ENCODE data around the gene STARD5. TPM values are rescaled to one million over a fixed set of nuclear protein-coding genes. Genes with fewer than 3 reads are reported as not detected.

The STARD5 gene
- total RNA-seq, 5 donors from 2014 or later (not counting 1 experiment from before 2014, with no cell fraction given): 5.8 to 8.5 (median 7.3) TPM

DNA sequence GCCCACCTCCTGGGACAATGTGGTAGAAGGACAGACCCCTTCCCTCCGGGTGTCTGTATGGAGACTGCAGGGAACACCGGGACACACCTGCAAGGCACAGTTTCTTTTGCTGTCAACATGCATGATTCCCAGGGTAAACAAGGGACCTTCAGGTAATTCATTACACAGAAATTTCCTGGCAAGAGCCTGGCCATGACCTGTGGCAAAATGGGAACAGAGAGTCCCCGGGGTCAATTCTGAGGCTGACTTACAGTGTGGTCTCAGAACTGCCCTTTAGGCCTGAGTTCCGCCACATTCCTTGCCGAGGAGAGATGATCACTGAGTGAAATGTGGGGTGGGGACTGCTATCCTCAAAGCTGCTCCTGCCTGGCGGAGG is 6.3 kb downstream of the STARD5 start:
- Mint-ChIP-seq H3K36me3 (peaks cover 38% of the 10 kb centered on the region), H3K27me3 (no peaks in the 10 kb centered on the region), H3K4me3 (no peak overlapping the region), H3K27ac (peak overlapping the region in 1 of 2 donors; percentile 87), H3K9me3 (no peaks in the 10 kb centered on the region), H3K4me1 (peaks cover 53 to 68% (median 57%) of the 10 kb centered on the region in 3 donors)
- POLR2A ChIA-PET: no interaction called here
- WGBS (ENCODE audit: insufficient coverage): 94% methylated on average over 5 of the region's 6 CpGs
- Histone ChIP-seq H3K4me1 (ENCODE audit: control insufficient read depth in 1 of 2, extremely low read depth in 1 of 2, insufficient read depth in 2 of 2, low read length in 2 of 2) (peaks cover 3 to 43% of the 10 kb centered on the region in 2 experiments), H3K9me3 (no peaks in the 10 kb centered on the region), H3K27ac (ENCODE audit: low read length) (no peak overlapping the region), H3K27me3 (replicated peaks in 1 of 2; ENCODE audit: control insufficient read depth in 2 of 2, extremely low read depth in 1 of 2, insufficient read depth in 2 of 2, low read length in 1 of 2) (no peaks in the 10 kb centered on the region), H3K4me3 (ENCODE audit: control insufficient read depth in 1 of 2, extremely low read depth in 1 of 2, low read length in 1 of 2) (no peak overlapping the region), H3K36me3 (ENCODE audit: control insufficient read depth in 2 of 2, extremely low read depth in 1 of 2, insufficient read depth in 1 of 2, low read length in 1 of 2) (peaks cover 20 to 34% of the 10 kb centered on the region in 2 donors)
- ATAC-seq (replicated peaks in 1 of 4) (no peak), DNase-seq (no peak)
- CTCF ChIA-PET: no interaction called here

DNA sequence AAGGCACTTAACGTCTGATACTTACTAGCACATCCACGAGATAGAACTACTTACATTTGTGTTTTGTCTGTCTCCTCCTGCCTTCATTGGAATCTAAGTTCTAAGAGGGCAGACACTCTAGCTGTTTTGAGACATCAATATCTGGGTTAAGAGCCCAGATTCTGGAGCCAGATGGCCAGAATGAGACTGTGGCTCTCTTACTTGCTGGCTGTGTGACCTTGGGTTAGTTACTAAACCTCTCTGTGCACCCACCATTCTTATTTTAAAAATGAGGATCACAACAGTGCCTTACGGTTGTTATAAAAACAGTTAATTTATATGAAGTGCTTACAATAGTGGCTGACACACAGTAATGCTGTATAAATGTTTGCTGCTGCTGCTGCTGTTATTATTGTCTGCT is 7.7 kb downstream of the STARD5 start:
- Mint-ChIP-seq H3K4me1 (peaks cover 61 to 73% (median 62%) of the 10 kb centered on the region in 3 donors), H3K36me3 (peaks cover 49% of the 10 kb centered on the region), H3K27ac (peak overlapping the region; percentile 80 to 87), H3K9me3 (no peaks in the 10 kb centered on the region), H3K4me3 (peak overlapping the region in 1 of 3 donors; percentile 36), H3K27me3 (no peaks in the 10 kb centered on the region)
- no peak for DNase-seq
- Histone ChIP-seq H3K4me3 (ENCODE audit: control insufficient read depth in 1 of 2, extremely low read depth in 1 of 2, low read length in 1 of 2) (no peak overlapping the region), H3K4me1 (ENCODE audit: control insufficient read depth in 1 of 2, extremely low read depth in 1 of 2, insufficient read depth in 2 of 2, low read length in 2 of 2) (peaks cover 10 to 50% of the 10 kb centered on the region in 2 experiments), H3K27ac (ENCODE audit: low read length) (peak overlapping the region; percentile 25), H3K9me3 (no peaks in the 10 kb centered on the region), H3K27me3 (replicated peaks in 1 of 2; ENCODE audit: control insufficient read depth in 2 of 2, extremely low read depth in 1 of 2, insufficient read depth in 2 of 2, low read length in 1 of 2) (no peaks in the 10 kb centered on the region), H3K36me3 (ENCODE audit: control insufficient read depth in 2 of 2, extremely low read depth in 1 of 2, insufficient read depth in 1 of 2, low read length in 1 of 2) (peaks cover 20 to 41% of the 10 kb centered on the region in 2 donors)
- no peak for ATAC-seq (replicated peaks in 1 of 4)
- WGBS (ENCODE audit: insufficient coverage): no CpG with 5 or more reads among the region's 3 CpGs
- POLR2A ChIA-PET: no interaction called here
- CTCF ChIA-PET: no interaction called here

DNA sequence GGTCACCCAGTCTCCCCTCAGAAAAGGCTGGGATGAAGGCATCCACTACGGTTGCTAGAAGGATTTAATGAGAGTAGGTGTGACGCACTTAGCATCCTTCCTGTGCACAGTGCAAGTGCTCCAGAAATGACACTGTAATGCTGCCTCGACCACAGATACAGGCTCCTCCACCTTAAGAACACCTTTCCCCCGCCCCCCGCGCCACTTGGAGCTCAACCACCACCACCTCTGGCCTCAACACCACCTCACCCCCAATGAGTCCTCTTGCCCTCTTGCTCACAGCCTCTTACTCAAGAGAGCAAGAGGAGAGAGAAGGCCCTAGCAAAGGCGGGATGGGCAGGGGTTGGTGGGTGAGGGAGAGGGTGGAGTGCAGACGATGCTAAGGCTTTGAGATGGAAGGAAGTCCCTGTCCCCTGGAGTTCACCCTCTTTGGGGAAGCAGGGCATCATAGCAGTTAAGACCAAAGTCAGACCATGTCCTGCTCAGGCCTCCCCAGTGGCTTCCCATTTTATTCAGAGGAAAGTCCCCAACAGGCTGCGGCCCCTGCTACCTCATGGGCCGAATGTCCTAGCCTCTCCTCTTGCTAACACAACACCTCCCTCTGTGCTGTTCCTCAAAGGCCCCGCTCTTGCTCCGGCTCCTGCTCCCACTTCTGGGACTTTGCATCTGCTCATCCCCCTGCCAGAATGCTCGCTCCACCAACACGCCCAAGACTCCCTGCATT is 8.3 kb downstream of the STARD5 start:
- Mint-ChIP-seq H3K27ac (peak overlapping the region; percentile 80 to 87), H3K27me3 (no peaks in the 10 kb centered on the region), H3K36me3 (peaks cover 54% of the 10 kb centered on the region), H3K4me3 (peak overlapping the region in 1 of 3 donors; percentile 36), H3K9me3 (no peaks in the 10 kb centered on the region), H3K4me1 (peaks cover 67 to 80% (median 69%) of the 10 kb centered on the region in 3 donors)
- ATAC-seq (replicated peaks in 1 of 4) (peak; percentile 22 to 63 (median 37)), DNase-seq (peak in 20 of 35 experiments; percentile 19 to 60 (median 40))
- WGBS (ENCODE audit: insufficient coverage): 85% methylated on average over 7 of the region's 14 CpGs
- POLR2A ChIA-PET: interaction anchor here (0.6 to 0.9 kb wide), 3 partner anchors 8 to 15 kb away, joined by 3 to 9 read pairs (median 3); partner anchors contain the start of gene STARD5 (in 1 of the 2)
- Histone ChIP-seq H3K27ac (ENCODE audit: low read length) (peak overlapping the region; percentile 25), H3K4me3 (ENCODE audit: control insufficient read depth in 1 of 2, extremely low read depth in 1 of 2, low read length in 1 of 2) (no peak overlapping the region), H3K9me3 (no peaks in the 10 kb centered on the region), H3K4me1 (ENCODE audit: control insufficient read depth in 1 of 2, extremely low read depth in 1 of 2, insufficient read depth in 2 of 2, low read length in 2 of 2) (peaks cover 13 to 56% of the 10 kb centered on the region in 2 experiments), H3K27me3 (replicated peaks in 1 of 2; ENCODE audit: control insufficient read depth in 2 of 2, extremely low read depth in 1 of 2, insufficient read depth in 2 of 2, low read length in 1 of 2) (no peaks in the 10 kb centered on the region), H3K36me3 (ENCODE audit: control insufficient read depth in 2 of 2, extremely low read depth in 1 of 2, insufficient read depth in 1 of 2, low read length in 1 of 2) (peaks cover 20 to 43% of the 10 kb centered on the region in 2 donors)
- CTCF ChIA-PET: interaction anchor here in 1 of 2 donors (1.0 kb wide), 1 partner anchor 42 kb away, joined by 4 read pairs; no protein-coding TSS in a partner anchor

DNA sequence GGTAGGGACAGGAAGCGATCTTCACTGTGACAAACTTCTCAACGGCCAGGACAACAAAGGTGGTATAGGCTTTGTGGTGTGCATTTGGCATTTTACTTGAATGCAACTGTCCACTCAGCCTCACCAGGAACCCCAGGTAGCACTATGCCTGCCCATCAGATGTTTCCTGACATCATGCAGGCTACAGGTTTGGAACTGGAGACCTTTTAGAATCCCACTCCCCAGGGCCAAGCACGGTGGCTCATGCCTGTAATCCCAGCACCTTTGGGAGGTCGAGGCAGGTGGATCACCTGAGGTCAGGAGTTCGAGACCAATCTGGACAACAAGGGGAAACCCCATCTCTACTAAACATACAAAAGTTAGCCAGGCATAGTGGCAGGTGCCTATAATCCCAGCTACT is 9.6 kb downstream of the STARD5 start:
- CTCF ChIA-PET: interaction anchor here in 1 of 2 donors (1.0 kb wide), 1 partner anchor 48 kb away, joined by 4 read pairs; no protein-coding TSS in a partner anchor
- Mint-ChIP-seq H3K4me1 (peaks cover 72 to 86% (median 81%) of the 10 kb centered on the region in 3 donors), H3K9me3 (no peaks in the 10 kb centered on the region), H3K36me3 (peaks cover 66% of the 10 kb centered on the region), H3K27me3 (no peaks in the 10 kb centered on the region), H3K27ac (peak overlapping the region; percentile 92 to 93), H3K4me3 (peak overlapping the region in 1 of 3 donors; percentile 51)
- Histone ChIP-seq H3K4me1 (ENCODE audit: control insufficient read depth in 1 of 2, extremely low read depth in 1 of 2, insufficient read depth in 2 of 2, low read length in 2 of 2) (peaks cover 13 to 63% of the 10 kb centered on the region in 2 experiments), H3K4me3 (ENCODE audit: control insufficient read depth in 1 of 2, extremely low read depth in 1 of 2, low read length in 1 of 2) (no peak overlapping the region), H3K27ac (ENCODE audit: low read length) (peak overlapping the region; percentile 25), H3K27me3 (replicated peaks in 1 of 2; ENCODE audit: control insufficient read depth in 2 of 2, extremely low read depth in 1 of 2, insufficient read depth in 2 of 2, low read length in 1 of 2) (no peaks in the 10 kb centered on the region), H3K9me3 (no peaks in the 10 kb centered on the region), H3K36me3 (ENCODE audit: control insufficient read depth in 2 of 2, extremely low read depth in 1 of 2, insufficient read depth in 1 of 2, low read length in 1 of 2) (peaks cover 15 to 52% of the 10 kb centered on the region in 2 donors)
- DNase-seq: no peak
- POLR2A ChIA-PET: no interaction called here
- WGBS (ENCODE audit: insufficient coverage): 93% methylated on average over 2 of the region's 5 CpGs
- ATAC-seq (replicated peaks in 1 of 4): no peak

DNA sequence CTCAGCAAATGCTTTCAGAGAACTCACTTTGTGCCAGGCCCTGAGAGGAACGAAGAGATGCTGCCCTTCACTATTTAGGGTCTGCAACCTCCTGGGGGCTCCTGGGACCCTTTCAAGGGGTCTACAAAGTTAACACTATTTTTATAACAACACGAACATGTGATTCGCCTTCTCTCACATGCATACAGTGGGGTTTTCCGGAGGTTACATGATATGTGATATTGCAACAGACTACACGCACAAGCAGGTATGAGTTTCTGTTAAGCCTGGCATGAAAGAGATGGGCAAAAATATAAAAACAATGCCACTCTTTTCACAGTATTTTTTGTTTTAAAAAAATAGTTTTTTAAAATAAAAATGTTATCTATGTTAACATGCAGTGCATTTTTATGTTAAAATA is 10.3 kb downstream of the STARD5 start:
- CTCF ChIA-PET: interaction anchor here in 1 of 2 donors (1.0 kb wide), 1 partner anchor 47 kb away, joined by 4 read pairs; no protein-coding TSS in a partner anchor
- H3K9me3 ChIP-seq: no peaks in the 10 kb centered on the region
- H3K4me3 ChIP-seq (ENCODE audit: control insufficient read depth in 1 of 2, extremely low read depth in 1 of 2, low read length in 1 of 2): no peak overlapping the region
- peak overlapping the region in 1 of 3 donors; percentile 51 for H3K4me3 Mint-ChIP-seq
- no peaks in the 10 kb centered on the region for H3K9me3 Mint-ChIP-seq
- 100% methylated on average over 1 of the region's 5 CpGs for WGBS (ENCODE audit: insufficient coverage)
- POLR2A ChIA-PET: no interaction called here
- H3K36me3 ChIP-seq (ENCODE audit: control insufficient read depth in 2 of 2, extremely low read depth in 1 of 2, insufficient read depth in 1 of 2, low read length in 1 of 2): peaks cover 18 to 53% of the 10 kb centered on the region in 2 donors
- no peaks in the 10 kb centered on the region for H3K27me3 ChIP-seq (replicated peaks in 1 of 2; ENCODE audit: control insufficient read depth in 2 of 2, extremely low read depth in 1 of 2, insufficient read depth in 2 of 2, low read length in 1 of 2)
- ATAC-seq (replicated peaks in 1 of 4) (no peak), DNase-seq (no peak)
- H3K27ac ChIP-seq (ENCODE audit: low read length): no peak overlapping the region
- H3K4me1 Mint-ChIP-seq: peaks cover 75 to 88% (median 83%) of the 10 kb centered on the region in 3 donors
- H3K27me3 Mint-ChIP-seq: no peaks in the 10 kb centered on the region
- peaks cover 13 to 67% of the 10 kb centered on the region in 2 experiments for H3K4me1 ChIP-seq (ENCODE audit: control insufficient read depth in 1 of 2, extremely low read depth in 1 of 2, insufficient read depth in 2 of 2, low read length in 2 of 2)
- peak overlapping the region; percentile 78 to 79 for H3K27ac Mint-ChIP-seq
- H3K36me3 Mint-ChIP-seq: peaks cover 73% of the 10 kb centered on the region

DNA sequence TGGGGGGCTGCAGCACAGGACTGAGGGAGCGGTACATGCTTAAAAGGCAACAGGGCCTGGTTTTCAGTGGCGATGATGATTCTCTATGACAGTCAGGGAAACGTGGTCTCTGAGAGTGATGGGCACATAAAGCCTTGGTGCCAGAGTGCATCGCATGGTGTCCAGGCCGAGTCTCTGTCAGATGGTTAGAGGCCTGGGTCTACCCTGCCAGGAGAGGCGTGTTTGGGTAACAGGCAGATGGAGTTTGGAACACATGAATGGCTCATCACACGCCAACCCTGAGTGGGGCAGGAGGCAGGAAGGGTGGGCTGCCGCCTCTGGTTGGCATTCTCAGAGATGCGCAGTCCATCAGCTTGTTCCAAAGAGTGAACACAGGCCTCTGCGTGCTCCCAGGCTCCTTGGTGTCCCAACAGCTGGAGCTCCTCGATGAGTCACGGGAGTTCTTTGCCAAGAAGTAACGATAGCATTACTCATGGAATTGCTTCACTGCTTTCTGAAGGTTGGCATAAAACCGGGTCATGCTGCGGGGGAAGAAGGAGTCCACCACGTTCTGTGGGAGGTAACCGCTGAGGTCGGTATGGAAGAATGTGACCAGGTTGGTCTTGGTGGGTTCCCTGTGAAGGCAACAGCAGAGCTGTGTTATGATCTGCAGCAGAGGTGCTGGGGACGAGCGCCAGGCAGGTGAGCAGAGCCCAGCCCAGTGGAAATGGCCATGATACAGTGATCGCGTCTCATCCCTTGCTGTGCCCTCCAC is 11.0 kb downstream of the STARD5 start:
- DNase-seq: no peak
- ChIA-PET POLR2A (no interaction called here), CTCF (interaction anchor here in 1 of 2 donors (0.5 kb wide), 1 partner anchor 11 kb away, joined by 3 read pairs; the partner anchor contains the start of gene STARD5)
- no peak for ATAC-seq (replicated peaks in 1 of 4)
- 94% methylated on average over 22 of the region's 22 CpGs for WGBS (ENCODE audit: insufficient coverage)
- H3K4me1 Mint-ChIP-seq: peaks cover 76 to 91% (median 76%) of the 10 kb centered on the region in 3 donors
- no peak overlapping the region for H3K27ac ChIP-seq (ENCODE audit: low read length)
- H3K27me3 ChIP-seq (replicated peaks in 1 of 2; ENCODE audit: control insufficient read depth in 2 of 2, extremely low read depth in 1 of 2, insufficient read depth in 2 of 2, low read length in 1 of 2): no peaks in the 10 kb centered on the region
- peak overlapping the region in 1 of 3 donors; percentile 14 for H3K4me3 Mint-ChIP-seq
- peaks cover 19 to 53% of the 10 kb centered on the region in 2 donors for H3K36me3 ChIP-seq (ENCODE audit: control insufficient read depth in 2 of 2, extremely low read depth in 1 of 2, insufficient read depth in 1 of 2, low read length in 1 of 2)
- peak overlapping the region; percentile 78 to 88 for H3K27ac Mint-ChIP-seq
- peaks cover 73% of the 10 kb centered on the region for H3K36me3 Mint-ChIP-seq
- H3K9me3 ChIP-seq: no peaks in the 10 kb centered on the region
- no peaks in the 10 kb centered on the region for H3K27me3 Mint-ChIP-seq
- peaks cover 13 to 67% of the 10 kb centered on the region in 2 experiments for H3K4me1 ChIP-seq (ENCODE audit: control insufficient read depth in 1 of 2, extremely low read depth in 1 of 2, insufficient read depth in 2 of 2, low read length in 2 of 2)
- H3K4me3 ChIP-seq (ENCODE audit: control insufficient read depth in 1 of 2, extremely low read depth in 1 of 2, low read length in 1 of 2): no peak overlapping the region
- H3K9me3 Mint-ChIP-seq: no peaks in the 10 kb centered on the region

Measured in T-cell (primary cell).